Activated naive CD8-positive, alpha-beta T cell treated with anti-CD3 and anti-CD28 coated beads for 36 hours (primary cell): ENCODE results near the gene DNM3. TPM values are rescaled to one million over a fixed set of nuclear protein-coding genes. Genes with fewer than 3 reads are reported as not detected.

Experiments
- DNase-seq: peaks from one replicate; pipeline ENCODE4 v3.0.0; 2021
- H3K27ac Mint-ChIP-seq: one replicate; pipeline ENCODE4 v1.8.0; 2022; ENCODE audit warnings: mild to moderate bottlenecking, moderate library complexity, mixed read lengths
- H3K27me3 Mint-ChIP-seq: one replicate; pipeline ENCODE4 v1.8.0; 2022; ENCODE audit warnings: mild to moderate bottlenecking, mixed read lengths
- H3K36me3 Mint-ChIP-seq: one replicate; pipeline ENCODE4 v1.8.0; 2021; ENCODE audit warnings: mild to moderate bottlenecking, mixed read lengths
- H3K4me1 Mint-ChIP-seq: one replicate; pipeline ENCODE4 v1.8.0; 2021; ENCODE audit warnings: mixed read lengths
- H3K4me3 Mint-ChIP-seq: one replicate; pipeline ENCODE4 v1.8.0; 2022; ENCODE audit warnings: mild to moderate bottlenecking, moderate library complexity, mixed read lengths
- H3K9me3 Mint-ChIP-seq: one replicate; pipeline ENCODE4 v1.8.0; 2022; ENCODE audit warnings: mixed read lengths
- total RNA-seq, 2 experiments: library from RNA; stranded (reverse); gene quantifications; one replicate each; pipeline ENCODE4 v1.2.3, GENCODE V29; 2021

The DNM3 gene
- total RNA-seq, 2 experiments from 2014 or later: 0.34 to 0.35 TPM

- peaks cover 32% of the 10 kb centered on the region for H3K27me3 Mint-ChIP-seq
- H3K9me3 Mint-ChIP-seq: no peaks in the 10 kb centered on the region
- H3K27ac Mint-ChIP-seq: no peak overlapping the region
- H3K36me3 Mint-ChIP-seq: no peaks in the 10 kb centered on the region
- H3K4me3 Mint-ChIP-seq: no peak overlapping the region
- H3K4me1 Mint-ChIP-seq: peaks cover 11% of the 10 kb centered on the region
- DNase-seq: no peak
Observed at GRCh38 chr1:171844381-171844780, 3.1 kb downstream of the DNM3 start.

- Mint-ChIP-seq H3K27me3 (peaks cover 27% of the 10 kb centered on the region), H3K4me3 (no peak overlapping the region), H3K4me1 (peaks cover 7% of the 10 kb centered on the region), H3K27ac (no peak overlapping the region), H3K36me3 (no peaks in the 10 kb centered on the region), H3K9me3 (no peaks in the 10 kb centered on the region)
- no peak for DNase-seq
Observed at GRCh38 chr1:171845998-171846397, 4.7 kb downstream of the DNM3 start.

- Mint-ChIP-seq H3K9me3 (no peaks in the 10 kb centered on the region), H3K36me3 (no peaks in the 10 kb centered on the region), H3K27ac (no peak overlapping the region), H3K4me1 (no peaks in the 10 kb centered on the region), H3K4me3 (no peak overlapping the region), H3K27me3 (peaks cover 13% of the 10 kb centered on the region)
- no peak for DNase-seq
Observed at GRCh38 chr1:171849245-171849898, 8.1 kb downstream of the DNM3 start.

GRCh38 chr1:171850651-171851350, 9.5 kb downstream of the DNM3 start:
- DNase-seq: no peak

GRCh38 chr1:171852272-171852671, 11.0 kb downstream of the DNM3 start:
- H3K27ac Mint-ChIP-seq: no peak overlapping the region
- DNase-seq: no peak
- H3K4me3 Mint-ChIP-seq: no peak overlapping the region
- H3K9me3 Mint-ChIP-seq: no peaks in the 10 kb centered on the region
- H3K4me1 Mint-ChIP-seq: no peaks in the 10 kb centered on the region
- peaks cover 8% of the 10 kb centered on the region for H3K36me3 Mint-ChIP-seq
- H3K27me3 Mint-ChIP-seq: peaks cover 18% of the 10 kb centered on the region

More at GRCh38 chr1:171850651-171851350, 9.5 kb downstream of the DNM3 start:
- Mint-ChIP-seq H3K9me3 (no peaks in the 10 kb centered on the region), H3K27ac (no peak overlapping the region), H3K27me3 (peaks cover 11% of the 10 kb centered on the region), H3K4me1 (no peaks in the 10 kb centered on the region), H3K36me3 (no peaks in the 10 kb centered on the region), H3K4me3 (no peak overlapping the region)

GRCh38 chr1:171855381-171855780, 14.1 kb downstream of the DNM3 start:
- Mint-ChIP-seq H3K27me3 (peaks cover 16% of the 10 kb centered on the region), H3K36me3 (peaks cover 14% of the 10 kb centered on the region), H3K27ac (no peak overlapping the region), H3K4me1 (no peaks in the 10 kb centered on the region), H3K9me3 (no peaks in the 10 kb centered on the region), H3K4me3 (no peak overlapping the region)
- DNase-seq: no peak

- H3K4me1 Mint-ChIP-seq: no peaks in the 10 kb centered on the region
- H3K4me3 Mint-ChIP-seq: no peak overlapping the region
- DNase-seq: no peak
- no peaks in the 10 kb centered on the region for H3K9me3 Mint-ChIP-seq
- peaks cover 14% of the 10 kb centered on the region for H3K36me3 Mint-ChIP-seq
- no peak overlapping the region for H3K27ac Mint-ChIP-seq
- peaks cover 16% of the 10 kb centered on the region for H3K27me3 Mint-ChIP-seq
Observed at GRCh38 chr1:171858696-171859095, 17.4 kb downstream of the DNM3 start.

- Mint-ChIP-seq H3K36me3 (peaks cover 14% of the 10 kb centered on the region), H3K4me3 (no peak overlapping the region), H3K4me1 (no peaks in the 10 kb centered on the region), H3K9me3 (no peaks in the 10 kb centered on the region), H3K27me3 (peaks cover 11% of the 10 kb centered on the region), H3K27ac (no peak overlapping the region)
- DNase-seq: no peak
Observed at GRCh38 chr1:171860696-171861095, 19.4 kb downstream of the DNM3 start.

- DNase-seq: no peak
- peaks cover 6% of the 10 kb centered on the region for H3K36me3 Mint-ChIP-seq
- H3K4me1 Mint-ChIP-seq: no peaks in the 10 kb centered on the region
- no peaks in the 10 kb centered on the region for H3K9me3 Mint-ChIP-seq
- no peak overlapping the region for H3K27ac Mint-ChIP-seq
- H3K4me3 Mint-ChIP-seq: no peak overlapping the region
- H3K27me3 Mint-ChIP-seq: no peaks in the 10 kb centered on the region
Observed at GRCh38 chr1:171863531-171863930, 22.2 kb downstream of the DNM3 start.

- peaks cover under 1% of the 10 kb centered on the region for H3K36me3 Mint-ChIP-seq
- H3K4me3 Mint-ChIP-seq: no peak overlapping the region
- H3K27me3 Mint-ChIP-seq: no peaks in the 10 kb centered on the region
- no peak overlapping the region for H3K27ac Mint-ChIP-seq
- DNase-seq: no peak
- no peaks in the 10 kb centered on the region for H3K4me1 Mint-ChIP-seq
- H3K9me3 Mint-ChIP-seq: no peaks in the 10 kb centered on the region
Observed at GRCh38 chr1:171864308-171864707, 23.0 kb downstream of the DNM3 start.

- Mint-ChIP-seq H3K4me3 (no peak overlapping the region), H3K27me3 (no peaks in the 10 kb centered on the region), H3K27ac (no peak overlapping the region), H3K4me1 (no peaks in the 10 kb centered on the region), H3K36me3 (no peaks in the 10 kb centered on the region), H3K9me3 (no peaks in the 10 kb centered on the region)
- no peak for DNase-seq
Observed at GRCh38 chr1:171865106-171865505, 23.8 kb downstream of the DNM3 start.

- H3K4me1 Mint-ChIP-seq: no peaks in the 10 kb centered on the region
- no peak overlapping the region for H3K4me3 Mint-ChIP-seq
- peaks cover under 1% of the 10 kb centered on the region for H3K27me3 Mint-ChIP-seq
- no peak overlapping the region for H3K27ac Mint-ChIP-seq
- no peaks in the 10 kb centered on the region for H3K36me3 Mint-ChIP-seq
- no peaks in the 10 kb centered on the region for H3K9me3 Mint-ChIP-seq
- DNase-seq: no peak
Observed at GRCh38 chr1:171867236-171867635, 25.9 kb downstream of the DNM3 start.

GRCh38 chr1:171868217-171868803, 27.0 kb downstream of the DNM3 start:
- no peak overlapping the region for H3K27ac Mint-ChIP-seq
- no peak for DNase-seq
- H3K27me3 Mint-ChIP-seq: peaks cover 4% of the 10 kb centered on the region
- H3K36me3 Mint-ChIP-seq: no peaks in the 10 kb centered on the region
- H3K4me1 Mint-ChIP-seq: no peaks in the 10 kb centered on the region
- no peak overlapping the region for H3K4me3 Mint-ChIP-seq
- H3K9me3 Mint-ChIP-seq: no peaks in the 10 kb centered on the region

GRCh38 chr1:171869097-171869496, 27.8 kb downstream of the DNM3 start:
- H3K36me3 Mint-ChIP-seq: no peaks in the 10 kb centered on the region
- no peaks in the 10 kb centered on the region for H3K4me1 Mint-ChIP-seq
- no peak overlapping the region for H3K4me3 Mint-ChIP-seq
- no peak for DNase-seq
- H3K27ac Mint-ChIP-seq: no peak overlapping the region
- peaks cover 7% of the 10 kb centered on the region for H3K27me3 Mint-ChIP-seq
- H3K9me3 Mint-ChIP-seq: no peaks in the 10 kb centered on the region

GRCh38 chr1:171871848-171872247, 30.6 kb downstream of the DNM3 start:
- Mint-ChIP-seq H3K27ac (no peak overlapping the region), H3K9me3 (no peaks in the 10 kb centered on the region), H3K27me3 (peaks cover 7% of the 10 kb centered on the region), H3K36me3 (no peaks in the 10 kb centered on the region), H3K4me1 (no peaks in the 10 kb centered on the region), H3K4me3 (no peak overlapping the region)
- DNase-seq: no peak

- no peak overlapping the region for H3K4me3 Mint-ChIP-seq
- H3K27ac Mint-ChIP-seq: no peak overlapping the region
- peaks cover 7% of the 10 kb centered on the region for H3K27me3 Mint-ChIP-seq
- no peaks in the 10 kb centered on the region for H3K9me3 Mint-ChIP-seq
- no peaks in the 10 kb centered on the region for H3K4me1 Mint-ChIP-seq
- no peak for DNase-seq
- no peaks in the 10 kb centered on the region for H3K36me3 Mint-ChIP-seq
Observed at GRCh38 chr1:171872430-171872829, 31.1 kb downstream of the DNM3 start.
